ENCODE results near the gene ARHGEF7.

DNA sequence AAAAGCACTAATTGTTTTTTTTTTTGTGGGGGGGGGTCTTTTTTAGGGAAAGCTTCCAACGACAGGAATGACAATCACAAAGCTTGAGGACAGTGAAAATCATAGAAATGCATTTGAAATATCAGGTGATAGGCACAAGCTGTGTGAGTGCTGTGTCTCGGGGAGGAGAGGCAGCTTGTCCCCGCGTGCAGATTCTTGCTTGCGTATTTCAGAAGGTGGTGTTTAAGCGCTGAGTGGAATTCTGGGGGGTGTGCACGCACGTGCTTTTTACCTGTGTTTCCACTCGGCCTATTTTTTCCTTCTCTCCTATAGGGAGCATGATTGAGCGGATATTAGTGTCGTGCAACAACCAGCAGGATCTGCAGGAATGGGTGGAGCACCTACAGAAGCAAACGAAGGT is 165.1 kb downstream of the ARHGEF7 start:
- no peak for TF ChIP-seq CTCF (IDR thresholded peaks at IDR 0.05; ENCODE audit: insufficient read depth, low read length, poor library complexity, severe bottlenecking)
- TF ChIP-seq EZH2phosphoT487 (conservative IDR thresholded peaks at IDR 0.05; ENCODE audit: low read length) = no peak

Data from SU-DHL-6 (cell line).